ENCODE data around the gene OGG1. TPM values are rescaled to one million over a fixed set of nuclear protein-coding genes. Genes with fewer than 3 reads are reported as not detected.

OGG1 gene
- total RNA-seq, 6 experiments from 2014 or later, result 12.3 to 27.8 (median 15.7) TPM

- Histone ChIP-seq H3K36me3 (peaks cover 0 to 45% (median 18%) of the 10 kb centered on the region in 4 donors), H3K27me3 (no peaks in the 10 kb centered on the region), H3K27ac (no peak overlapping the region), H3K4me1 (no peaks in the 10 kb centered on the region), H3K4me3 (no peak overlapping the region), H3K9me3 (no peaks in the 10 kb centered on the region)
- intact Hi-C loops (cut with DNase I), result no loop called here
- TF ChIP-seq POLR2A (IDR thresholded peaks at IDR 0.05) (no peak), CTCF (IDR thresholded peaks at IDR 0.05) (no peak)
- ATAC-seq (no peak), DNase-seq (no peak)
- 97% methylated on average over 6 of the region's 10 CpGs for WGBS (ENCODE audit: insufficient coverage, low coverage, low lambda C conversion rate, missing lambda C conversion rate)
Measured at GRCh38 chr3:9760779-9761505, 11.2 kb downstream of the OGG1 start.

GRCh38 chr3:9761919-9762318 lies 12.2 kb downstream of the OGG1 start:
- Histone ChIP-seq H3K36me3 (peaks cover 0 to 35% (median 14%) of the 10 kb centered on the region in 4 donors), H3K27me3 (no peaks in the 10 kb centered on the region), H3K27ac (no peak overlapping the region), H3K9me3 (no peaks in the 10 kb centered on the region), H3K4me3 (no peak overlapping the region), H3K4me1 (no peaks in the 10 kb centered on the region)
- no peak for DNase-seq
- WGBS (ENCODE audit: insufficient coverage, low coverage, low lambda C conversion rate, missing lambda C conversion rate), result 93% methylated on average over 5 of the region's 5 CpGs
- intact Hi-C loops (cut with DNase I), result no loop called here
- TF ChIP-seq POLR2A (IDR thresholded peaks at IDR 0.05) (no peak), CTCF (IDR thresholded peaks at IDR 0.05) (no peak)
- ATAC-seq, result no peak

GRCh38 chr3:9762871-9763270 lies 13.1 kb downstream of the OGG1 start:
- peaks cover 0 to 25% (median 8%) of the 10 kb centered on the region in 4 donors for H3K36me3 ChIP-seq
- no peaks in the 10 kb centered on the region for H3K27me3 ChIP-seq
- intact Hi-C loops (cut with DNase I), result no loop called here
- no peaks in the 10 kb centered on the region for H3K9me3 ChIP-seq
- WGBS (ENCODE audit: insufficient coverage, low coverage, low lambda C conversion rate, missing lambda C conversion rate), result 100% methylated on average over 2 of the region's 8 CpGs
- ATAC-seq (peak in 1 of 4 donors; percentile 2), DNase-seq (no peak)
- no peaks in the 10 kb centered on the region for H3K4me1 ChIP-seq
- no peak overlapping the region for H3K4me3 ChIP-seq
- no peak overlapping the region for H3K27ac ChIP-seq
- TF ChIP-seq CTCF (IDR thresholded peaks at IDR 0.05) (no peak), POLR2A (IDR thresholded peaks at IDR 0.05) (no peak)

GRCh38 chr3:9765865-9766264 lies 16.1 kb downstream of the OGG1 start:
- TF ChIP-seq CTCF (IDR thresholded peaks at IDR 0.05), result no peak
- TF ChIP-seq POLR2A (IDR thresholded peaks at IDR 0.05), result no peak
- H3K4me1 ChIP-seq, result peaks cover 0 to 11% (median 1%) of the 10 kb centered on the region in 4 donors
- ATAC-seq, result no peak
- H3K27ac ChIP-seq, result no peak overlapping the region
- no peaks in the 10 kb centered on the region for H3K9me3 ChIP-seq
- no peak for DNase-seq
- 87% methylated on average over 3 of the region's 4 CpGs for WGBS (ENCODE audit: insufficient coverage, low coverage, low lambda C conversion rate, missing lambda C conversion rate)
- intact Hi-C loops (cut with DNase I), result no loop called here
- H3K27me3 ChIP-seq, result no peaks in the 10 kb centered on the region
- peaks cover 0 to 9% (median 4%) of the 10 kb centered on the region in 4 donors for H3K36me3 ChIP-seq
- no peak overlapping the region for H3K4me3 ChIP-seq

All from right lobe of liver (tissue), 6 donors.